ENCODE measurements around the gene SIX3.
A peak's percentile ranks its signal among the peaks of the same experiment; 100 is the strongest.

Gene SIX3

DNA sequence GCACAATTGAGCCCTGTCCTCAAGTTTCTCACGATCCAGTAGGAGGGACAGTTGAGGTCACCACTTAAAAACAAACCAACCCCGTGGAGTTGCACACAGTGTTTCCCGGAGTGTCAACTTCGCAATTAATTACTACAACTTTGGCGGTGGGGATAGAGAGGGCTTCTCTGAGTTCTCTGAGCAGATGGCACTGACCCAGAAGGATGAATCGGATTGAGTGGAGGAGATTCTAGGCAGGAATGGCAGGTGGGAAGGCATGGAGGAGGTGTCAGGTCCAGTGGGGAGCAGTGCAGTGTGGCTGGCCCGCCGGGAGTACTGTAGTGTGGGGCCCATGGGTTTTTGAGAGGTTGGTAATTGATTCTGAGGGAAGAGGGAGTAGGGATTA lies 12.0 kb downstream of the SIX3 start:
- TF ChIP-seq, protein P1, sequence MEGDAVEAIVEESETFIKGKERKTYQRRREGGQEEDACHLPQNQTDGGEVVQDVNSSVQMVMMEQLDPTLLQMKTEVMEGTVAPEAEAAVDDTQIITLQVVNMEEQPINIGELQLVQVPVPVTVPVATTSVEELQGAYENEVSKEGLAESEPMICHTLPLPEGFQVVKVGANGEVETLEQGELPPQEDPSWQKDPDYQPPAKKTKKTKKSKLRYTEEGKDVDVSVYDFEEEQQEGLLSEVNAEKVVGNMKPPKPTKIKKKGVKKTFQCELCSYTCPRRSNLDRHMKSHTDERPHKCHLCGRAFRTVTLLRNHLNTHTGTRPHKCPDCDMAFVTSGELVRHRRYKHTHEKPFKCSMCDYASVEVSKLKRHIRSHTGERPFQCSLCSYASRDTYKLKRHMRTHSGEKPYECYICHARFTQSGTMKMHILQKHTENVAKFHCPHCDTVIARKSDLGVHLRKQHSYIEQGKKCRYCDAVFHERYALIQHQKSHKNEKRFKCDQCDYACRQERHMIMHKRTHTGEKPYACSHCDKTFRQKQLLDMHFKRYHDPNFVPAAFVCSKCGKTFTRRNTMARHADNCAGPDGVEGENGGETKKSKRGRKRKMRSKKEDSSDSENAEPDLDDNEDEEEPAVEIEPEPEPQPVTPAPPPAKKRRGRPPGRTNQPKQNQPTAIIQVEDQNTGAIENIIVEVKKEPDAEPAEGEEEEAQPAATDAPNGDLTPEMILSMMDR (IDR thresholded peaks at IDR 0.05; ENCODE audit: low read depth, low read length) = no peak
- no peak overlapping the region for H3K4me3 ChIP-seq (ENCODE audit: low read depth, low read length)

DNA sequence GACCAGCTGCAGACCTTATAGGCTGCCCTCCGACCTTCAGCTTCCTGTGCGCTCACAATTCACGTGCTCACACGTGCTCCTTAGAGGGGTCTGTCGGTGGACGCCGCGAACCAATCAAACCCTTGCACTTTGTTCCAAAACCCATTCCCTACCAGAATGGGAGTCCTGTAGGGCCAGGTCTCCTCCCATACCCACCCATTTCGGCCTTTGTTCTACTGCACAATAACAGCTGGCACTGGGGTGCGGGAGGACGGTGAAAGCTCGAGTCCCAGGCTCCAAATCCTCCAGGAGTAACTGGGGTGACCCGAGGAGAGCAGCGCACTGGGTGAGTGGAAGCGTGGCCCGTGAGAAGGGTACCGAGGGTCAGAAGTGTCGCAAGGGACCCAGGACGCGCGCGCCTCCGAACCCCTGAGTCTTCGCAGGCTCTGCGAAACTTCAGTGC lies 13.0 kb downstream of the SIX3 start:
- H3K4me3 ChIP-seq (ENCODE audit: low read depth, low read length) = no peak overlapping the region
- TF ChIP-seq, protein P1 (IDR thresholded peaks at IDR 0.05; ENCODE audit: low read depth, low read length) = no peak

DNA sequence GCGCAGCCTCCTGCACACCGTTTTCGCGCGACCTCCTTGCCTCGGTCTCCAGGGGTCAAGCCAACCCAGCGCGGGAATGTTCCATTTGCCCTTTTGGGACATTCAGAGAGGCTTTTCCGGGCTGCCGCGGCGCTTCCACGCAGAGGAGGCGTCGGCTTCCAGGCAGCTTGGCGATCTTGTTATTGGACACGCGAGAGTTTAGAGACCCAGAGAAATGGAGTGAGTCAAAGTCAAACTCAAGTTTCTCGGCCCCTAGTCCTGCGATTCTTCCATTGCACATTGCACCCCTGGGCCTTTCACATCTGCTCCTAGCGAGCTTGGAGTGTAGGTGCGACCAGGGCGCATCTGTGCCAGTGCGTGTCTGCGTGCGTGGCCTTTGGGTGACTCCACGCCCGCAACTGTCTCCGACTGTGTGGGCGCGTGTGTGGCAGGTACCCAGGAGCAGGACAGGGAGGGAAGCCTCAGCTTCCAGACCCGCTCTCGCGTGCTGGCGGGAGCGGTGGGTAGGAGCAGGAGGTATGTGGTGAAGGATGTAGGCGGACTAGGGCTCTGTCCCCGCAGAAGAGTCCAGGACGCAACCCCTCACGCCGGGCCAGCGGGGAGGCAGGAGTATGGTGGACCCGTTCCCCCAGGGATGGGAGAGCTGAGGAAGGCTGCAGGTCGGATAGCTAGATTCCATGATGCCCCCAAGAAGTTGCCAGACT lies 13.5 kb downstream of the SIX3 start:
- no peak overlapping the region for H3K4me3 ChIP-seq (ENCODE audit: low read depth, low read length)
- TF ChIP-seq, protein P1 (IDR thresholded peaks at IDR 0.05; ENCODE audit: low read depth, low read length) = no peak

DNA sequence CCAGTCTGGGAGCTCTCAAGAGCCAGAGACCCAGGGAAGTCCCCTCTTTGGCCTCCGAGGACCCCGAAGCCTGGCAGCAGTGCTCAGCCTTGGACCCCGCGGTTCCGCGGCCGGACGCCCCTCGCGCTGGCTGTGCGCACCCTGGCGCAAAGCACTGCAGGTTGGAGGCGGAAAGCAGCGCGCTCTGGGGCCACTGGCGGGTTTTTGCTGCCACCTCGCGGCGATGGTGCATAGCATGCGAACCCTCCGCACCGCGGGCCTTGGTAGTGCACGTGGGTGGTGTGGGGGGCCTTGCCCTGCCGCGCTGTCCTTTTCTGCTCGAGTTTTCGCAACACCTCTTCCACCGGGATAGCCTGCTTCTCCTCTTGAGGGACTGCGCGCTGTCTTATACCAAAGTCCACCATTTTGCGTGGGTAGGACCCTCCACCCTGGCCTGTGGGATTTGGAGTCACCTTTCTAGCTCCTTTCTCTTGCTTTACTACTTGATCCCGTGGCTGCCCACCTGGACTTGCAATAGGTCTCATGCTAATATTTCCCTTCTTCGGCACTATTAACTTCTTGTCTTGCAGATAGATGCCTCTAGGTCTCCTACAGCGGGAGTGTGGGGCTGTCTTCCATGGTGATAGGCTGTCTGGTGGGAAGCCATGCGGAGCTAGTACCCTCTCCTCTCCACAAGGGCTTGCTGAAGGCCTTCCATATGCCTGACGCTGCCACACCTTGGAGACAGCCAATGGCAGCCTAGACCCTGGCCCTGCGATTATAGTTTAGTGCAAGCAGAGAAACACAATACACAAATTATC lies 14.3 kb downstream of the SIX3 start:
- no peak overlapping the region for H3K4me3 ChIP-seq (ENCODE audit: low read depth, low read length)
- TF ChIP-seq, protein P1 (IDR thresholded peaks at IDR 0.05; ENCODE audit: low read depth, low read length) = peak; percentile 79

DNA sequence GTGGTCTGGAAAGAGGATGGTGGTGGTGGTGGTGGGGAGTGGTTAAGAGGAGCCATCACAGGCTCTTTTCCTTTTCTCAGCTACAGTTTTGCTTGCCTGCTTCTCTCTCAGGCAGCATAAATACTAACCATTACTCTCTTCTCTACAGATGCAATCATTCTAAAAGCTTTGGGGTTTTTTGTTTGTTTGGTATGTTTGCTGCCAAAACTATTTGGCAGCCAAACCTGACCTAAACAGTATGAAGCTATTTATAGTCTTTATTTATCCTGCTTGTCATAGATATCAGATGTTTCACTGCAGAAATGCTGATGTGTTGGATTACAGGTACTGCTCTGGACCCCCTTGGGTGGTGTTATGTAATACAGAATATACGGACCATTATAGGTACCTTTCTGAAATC lies 15.3 kb downstream of the SIX3 start:
- TF ChIP-seq, protein P1 (IDR thresholded peaks at IDR 0.05; ENCODE audit: low read depth, low read length) = no peak
- no peak overlapping the region for H3K4me3 ChIP-seq (ENCODE audit: low read depth, low read length)

DNA sequence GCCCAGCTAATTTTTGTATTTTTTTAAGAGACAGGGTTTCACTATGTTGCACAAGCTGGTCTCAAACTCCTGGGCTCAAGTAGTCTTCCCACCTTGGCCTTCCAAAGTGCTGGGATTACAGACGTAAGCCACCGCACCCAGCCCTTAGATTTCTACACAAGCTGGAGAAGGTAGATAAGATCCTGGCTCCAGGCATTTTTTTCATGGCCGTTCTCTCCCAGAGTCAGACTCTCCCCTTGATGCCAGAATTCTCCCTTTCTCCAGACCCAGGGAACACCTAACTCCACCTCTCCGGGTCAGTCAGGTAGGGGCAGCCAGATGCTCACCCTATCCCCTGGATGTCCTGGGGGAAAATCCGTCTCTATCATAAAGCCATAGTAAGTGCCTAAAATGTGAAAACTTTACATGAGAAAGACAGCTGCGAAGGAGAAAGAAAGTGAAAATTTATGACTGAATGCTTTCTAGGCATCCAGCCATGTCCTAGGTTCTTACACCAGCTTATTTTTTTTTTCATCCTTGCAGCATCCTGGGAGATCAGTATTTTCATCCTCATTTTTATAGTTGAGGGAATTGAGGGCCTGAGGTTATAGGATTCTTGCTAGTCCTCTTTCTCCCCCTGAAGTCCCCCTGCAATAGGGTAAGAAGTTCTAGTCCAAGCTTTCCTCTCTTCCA lies 16.3 kb downstream of the SIX3 start:
- TF ChIP-seq, protein P1 (IDR thresholded peaks at IDR 0.05; ENCODE audit: low read depth, low read length) = no peak
- H3K4me3 ChIP-seq (ENCODE audit: low read depth, low read length) = no peak overlapping the region

All from WI38 (cell line).